Left cardiac atrium (tissue), 4 donors: Measurements from ENCODE around the gene SLC25A13. TPM values are rescaled to one million over a fixed set of nuclear protein-coding genes. Genes with fewer than 3 reads are reported as not detected.
A peak's percentile ranks its signal among the peaks of the same experiment; 100 is the strongest.
"Not testable (repeated sequence)": the region's sequence is repeated elsewhere in the genome, so short reads cannot be mapped to it uniquely, and the experiment has no call there.

Source experiments
- ATAC-seq, 2 donors: fragments of 200-7000 bp; cut with Tn5 transposase; one replicate each; pipeline ENCODE4 v1.9.1; 2020; ENCODE audit warnings: mild to moderate bottlenecking in 2 of 2, moderate library complexity in 2 of 2
- DNase-seq: peaks from one replicate; pipeline ENCODE4 v3.0.0-alpha.2; 2020
- intact Hi-C, 2 donors: fragments of 100-400 bp; cut with DNase I; formaldehyde crosslinking; loops; one replicate each; pipeline versions ENCODE4 v1.14.1 to v1.15.1; 2022 to 2023
- long read RNA-seq: library from polyadenylated mRNA; unstranded; transcript quantifications from one replicate; pipeline ENCODE4 v2.0.0, GENCODE V29; 2021
- total RNA-seq, 2 donors: library from RNA; stranded (reverse); fragmentation: NEBNext Ultra II Directional; extraction: Animal tissue kit (Norgen Biotek cat#: 25700); gene quantifications; one replicate each; pipeline ENCODE4 v1.2.1, GENCODE V29; 2021
- donor health status: DM: no; HTN: yes; CAD: no.
- donor health status: DM: no; HTN: yes; CAD: no; lungs with severe emphysema.
- donor health status: DM: yes; HTN: yes; CAD: no.
- donor health status: Dilated cardiomyopathy.

SLC25A13 gene, protein sequence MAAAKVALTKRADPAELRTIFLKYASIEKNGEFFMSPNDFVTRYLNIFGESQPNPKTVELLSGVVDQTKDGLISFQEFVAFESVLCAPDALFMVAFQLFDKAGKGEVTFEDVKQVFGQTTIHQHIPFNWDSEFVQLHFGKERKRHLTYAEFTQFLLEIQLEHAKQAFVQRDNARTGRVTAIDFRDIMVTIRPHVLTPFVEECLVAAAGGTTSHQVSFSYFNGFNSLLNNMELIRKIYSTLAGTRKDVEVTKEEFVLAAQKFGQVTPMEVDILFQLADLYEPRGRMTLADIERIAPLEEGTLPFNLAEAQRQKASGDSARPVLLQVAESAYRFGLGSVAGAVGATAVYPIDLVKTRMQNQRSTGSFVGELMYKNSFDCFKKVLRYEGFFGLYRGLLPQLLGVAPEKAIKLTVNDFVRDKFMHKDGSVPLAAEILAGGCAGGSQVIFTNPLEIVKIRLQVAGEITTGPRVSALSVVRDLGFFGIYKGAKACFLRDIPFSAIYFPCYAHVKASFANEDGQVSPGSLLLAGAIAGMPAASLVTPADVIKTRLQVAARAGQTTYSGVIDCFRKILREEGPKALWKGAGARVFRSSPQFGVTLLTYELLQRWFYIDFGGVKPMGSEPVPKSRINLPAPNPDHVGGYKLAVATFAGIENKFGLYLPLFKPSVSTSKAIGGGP
- 10 to 100 TPM; 14.6 to 20.4 TPM for total RNA-seq
- long read RNA-seq, transcript SLC25A13-201 (18 exons, 3,136 nt): major isoform, 7 of 13 reads
- long read RNA-seq, partial matches to known transcripts: 1 of 13 reads
- long read RNA-seq, other reads (novel, unspliced or antisense): 5 of 13 reads

DNA sequence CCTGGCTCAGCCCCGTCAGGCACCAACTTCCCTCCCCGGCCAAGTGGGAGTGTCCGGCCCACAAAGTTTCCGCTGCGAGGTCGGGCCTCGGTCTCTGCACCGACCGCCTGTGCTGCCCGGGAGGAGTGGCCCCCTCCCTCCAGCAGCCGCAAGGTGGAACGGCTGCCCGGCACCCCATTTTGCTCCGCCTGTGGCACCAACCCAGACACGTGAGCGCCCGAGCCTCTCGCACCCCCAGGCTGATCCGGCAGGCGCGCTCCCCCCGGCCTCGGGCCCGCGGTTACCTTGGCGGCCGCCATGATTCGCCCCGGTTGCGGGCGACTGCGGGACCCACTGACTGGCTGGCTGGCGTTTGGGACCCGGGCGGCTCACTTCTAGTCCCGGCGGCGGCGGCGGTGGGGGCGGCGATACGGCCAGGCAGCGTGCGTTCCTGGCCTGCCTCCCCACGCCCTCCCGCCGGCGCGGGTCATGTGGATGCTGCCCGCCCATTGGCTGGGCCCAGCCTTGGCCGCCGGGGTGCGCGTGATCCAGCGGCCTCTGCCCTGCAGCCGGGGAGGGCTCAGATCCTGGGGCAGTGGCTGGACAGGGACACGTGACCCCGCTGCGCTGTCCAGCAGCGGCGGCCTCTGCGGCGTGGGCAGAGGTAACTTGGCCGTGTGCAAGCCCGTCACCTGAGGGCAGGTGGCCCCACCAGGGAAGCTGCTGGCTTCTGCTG, at the start of gene SLC25A13:
Gene SLC25A13 (minus strand): TSS at position 441 of the 715 bp plus-strand sequence. CDS start 142 bp downstream, at position 299.
- ATAC-seq: peak; percentile 99
- DNase-seq: peak; percentile 94
- intact Hi-C loops: no loop called here

DNA sequence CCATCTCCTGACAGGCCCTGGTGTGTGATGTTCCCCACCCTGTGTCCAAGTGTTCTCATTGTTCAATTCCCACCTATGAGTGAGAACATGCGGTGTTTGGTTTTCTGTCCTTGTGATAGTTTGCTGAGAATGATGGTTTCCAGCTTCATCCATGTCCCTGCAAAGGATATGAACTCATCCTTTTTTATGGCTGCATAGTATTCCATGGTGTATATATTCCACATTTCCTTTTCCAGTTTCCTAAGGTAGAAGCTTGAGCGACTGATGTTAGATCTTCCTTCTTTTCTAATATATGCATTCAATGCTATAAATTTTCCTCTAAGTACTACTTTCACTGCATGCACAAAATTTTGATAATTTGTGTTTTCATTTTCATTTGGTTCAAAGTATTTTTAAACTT, 44.0 kb upstream of the SLC25A13 start:
- intact Hi-C loops, DNase-seq, ATAC-seq: not testable (repeated sequence)

DNA sequence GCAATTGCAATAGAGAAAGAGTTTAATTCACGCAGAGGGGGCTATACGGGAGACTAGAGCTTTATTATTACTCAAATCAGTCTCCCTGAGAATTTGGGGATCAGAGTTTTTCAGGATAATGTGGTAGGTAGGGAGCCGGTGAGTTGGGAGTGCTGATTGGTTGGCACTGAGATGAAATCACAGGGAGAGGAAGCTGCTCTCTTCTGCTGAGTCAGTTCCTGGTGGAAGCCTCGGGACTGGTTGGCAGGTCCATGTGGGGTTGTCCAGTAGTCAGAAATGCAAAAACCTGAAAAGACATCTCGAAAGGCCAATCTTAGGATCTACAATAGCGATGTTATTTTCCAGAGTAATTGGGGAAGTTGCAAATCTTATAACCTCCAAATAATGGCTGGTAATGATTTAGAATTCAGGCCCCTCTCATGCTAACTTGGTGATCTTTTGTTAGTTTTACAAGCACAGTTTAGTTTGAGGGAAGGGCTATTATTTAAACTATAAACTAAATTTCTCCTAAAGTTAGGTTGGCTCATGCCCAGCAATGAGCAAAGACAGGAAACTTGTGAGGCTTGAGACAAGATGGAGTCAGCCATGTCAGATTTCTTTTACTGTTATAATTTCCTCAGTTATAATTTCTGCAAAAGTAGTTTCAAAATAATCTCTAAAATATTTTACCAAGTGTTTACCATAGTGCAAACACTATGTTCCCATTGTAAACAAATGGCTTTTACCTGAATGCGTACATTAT, 39.4 kb upstream of the SLC25A13 start:
- no peak for ATAC-seq
- DNase-seq: no peak

DNA sequence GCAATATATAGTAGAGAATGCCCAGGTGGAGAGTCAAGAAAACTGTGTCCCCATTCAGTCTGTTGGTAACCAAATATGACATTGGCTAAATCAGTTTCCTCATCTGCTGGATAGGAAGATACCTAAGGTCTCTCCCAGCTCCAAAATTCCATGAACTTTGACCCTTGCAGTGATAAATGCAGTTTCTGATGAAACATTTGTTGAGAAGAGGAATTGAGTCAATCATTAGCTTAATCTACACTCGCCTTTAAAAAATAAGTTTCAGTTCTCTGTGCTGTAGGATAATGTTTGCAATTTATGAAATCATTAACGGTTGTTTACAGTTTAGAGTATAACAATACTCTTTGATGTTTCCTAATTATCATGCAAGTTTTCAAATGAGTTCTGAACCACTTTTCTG, 38.0 kb upstream of the SLC25A13 start:
- intact Hi-C loops: no loop called here
- no peak for ATAC-seq
- DNase-seq: no peak

More for the DNA sequence above, 39.4 kb upstream of the SLC25A13 start:
- intact Hi-C loops: no loop called here

DNA sequence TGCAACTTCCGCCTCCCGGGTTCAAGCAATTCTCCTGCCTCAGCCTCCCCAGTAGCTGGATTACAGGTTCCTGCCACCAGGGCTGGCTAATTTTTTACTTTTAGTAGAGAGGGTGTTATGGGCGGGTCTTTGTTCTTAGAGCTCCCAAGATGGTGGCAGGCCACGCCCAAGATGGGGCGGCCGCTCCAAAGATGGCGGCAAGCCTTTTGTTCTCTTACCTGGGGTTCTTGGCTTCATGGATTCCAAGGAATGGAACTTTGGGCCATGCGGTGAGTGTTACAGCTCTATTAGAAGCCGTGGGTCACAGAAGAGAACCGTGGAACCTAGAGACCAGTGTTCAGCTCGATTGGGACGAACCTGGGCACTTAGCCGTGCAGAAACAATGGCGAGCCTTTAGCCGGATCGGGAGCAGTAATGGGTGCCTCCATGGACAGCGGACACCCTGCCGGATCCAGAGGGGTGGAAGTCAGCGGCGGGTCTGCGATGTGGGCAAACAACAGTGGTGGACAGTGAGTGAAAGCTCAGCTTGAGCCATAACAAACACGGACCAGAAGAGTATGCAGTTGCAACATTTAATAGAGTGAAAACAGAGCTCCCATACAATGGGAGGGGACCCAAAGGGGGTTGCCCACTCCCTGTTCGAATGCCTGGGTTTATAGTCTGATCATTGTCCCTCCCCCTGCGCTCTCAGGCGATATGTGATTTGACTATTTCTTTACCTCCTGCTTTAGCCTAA, 36.5 kb upstream of the SLC25A13 start:
- ATAC-seq, intact Hi-C loops: not testable (repeated sequence)

DNA sequence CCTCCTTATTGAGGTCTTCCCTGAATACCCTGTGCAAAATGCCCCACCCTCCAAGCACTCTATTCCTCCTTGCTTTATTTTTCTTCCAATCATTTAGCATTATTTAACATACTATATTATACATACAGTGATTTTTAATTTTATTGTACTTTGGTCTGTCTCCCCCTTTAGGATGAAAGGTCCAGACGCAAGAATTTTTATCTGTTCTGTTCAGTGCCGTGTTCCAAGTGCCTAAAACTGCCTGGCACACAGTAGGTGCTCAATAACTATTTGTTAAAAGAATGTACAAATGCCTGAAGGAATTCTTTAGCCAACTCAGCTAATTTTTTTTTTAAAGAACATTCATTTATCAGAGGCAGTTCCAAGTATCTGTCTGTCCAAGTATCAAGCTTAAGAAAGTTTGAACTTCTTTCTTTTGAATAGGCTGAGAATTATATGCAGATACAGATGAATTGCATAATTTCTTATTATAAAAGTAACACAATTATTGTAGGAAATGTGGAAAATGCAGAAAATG, 34.1 kb upstream of the SLC25A13 start:
- DNase-seq: no peak
- intact Hi-C loops: no loop called here
- no peak for ATAC-seq

More for the DNA sequence above, 36.5 kb upstream of the SLC25A13 start:
- DNase-seq: not testable (repeated sequence)

DNA sequence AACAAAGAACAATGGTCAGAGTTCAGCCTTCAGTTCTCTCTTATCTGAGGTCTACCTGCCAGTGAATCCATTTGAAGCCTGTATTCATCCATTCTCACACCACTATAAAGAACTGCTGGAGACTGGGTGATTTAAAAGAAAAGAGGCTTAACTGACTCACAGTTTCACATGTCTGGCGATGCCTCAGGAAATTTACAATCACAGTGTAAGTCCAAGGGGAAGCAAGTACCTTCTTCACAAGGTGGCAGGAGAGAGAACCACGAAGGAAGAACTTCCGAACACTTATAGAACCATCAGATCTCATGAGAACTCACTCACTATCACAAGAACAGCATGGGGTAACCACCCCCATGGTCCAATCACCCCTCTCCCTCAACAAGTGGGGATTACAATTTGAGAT, 33.0 kb upstream of the SLC25A13 start:
- no peak for ATAC-seq

DNA sequence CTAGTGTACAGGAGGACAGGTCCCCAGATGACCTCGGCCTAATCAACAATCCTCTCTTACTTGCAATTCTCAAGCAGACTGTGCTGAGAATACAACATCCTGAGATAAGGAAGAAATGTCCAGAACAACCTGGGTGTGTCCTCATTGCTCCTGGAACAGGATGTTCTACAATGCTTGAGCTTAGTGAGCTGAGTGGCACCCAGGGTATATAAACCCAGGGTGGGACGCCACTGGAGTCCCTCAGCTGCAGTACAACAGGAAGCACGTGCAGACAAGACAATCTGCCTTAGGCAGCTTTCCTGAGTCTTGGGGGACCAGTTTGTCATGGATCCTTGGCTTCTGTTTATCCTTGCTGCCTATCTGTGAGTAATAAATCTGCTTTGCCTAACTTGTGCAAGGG, 27.7 kb upstream of the SLC25A13 start:
- ATAC-seq: peak in 1 of 2 donors; percentile 73
- intact Hi-C loops: no loop called here
- DNase-seq: peak; percentile 36

More for the DNA sequence above, 33.0 kb upstream of the SLC25A13 start:
- intact Hi-C loops: no loop called here
- no peak for DNase-seq

DNA sequence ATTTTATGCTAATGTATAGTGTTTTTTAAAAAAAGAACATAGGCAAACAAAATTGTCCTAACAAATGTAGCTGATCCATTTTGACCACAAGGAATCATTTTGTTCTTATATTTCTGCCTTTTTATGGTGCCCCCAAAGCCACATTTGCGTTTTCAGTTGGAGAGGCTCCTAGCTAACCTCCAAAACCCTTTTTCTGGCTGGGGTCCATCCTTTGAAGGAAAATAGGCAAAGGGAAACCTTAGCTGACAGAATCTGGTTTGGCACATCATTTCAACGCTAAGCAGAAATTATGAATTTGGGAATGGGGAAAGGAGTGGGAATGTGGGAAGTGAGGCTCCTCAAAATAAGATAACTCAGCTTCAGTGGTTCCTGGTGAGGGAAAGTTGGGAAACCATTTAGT, 25.6 kb upstream of the SLC25A13 start:
- intact Hi-C loops: no loop called here
- DNase-seq: no peak
- ATAC-seq: no peak

DNA sequence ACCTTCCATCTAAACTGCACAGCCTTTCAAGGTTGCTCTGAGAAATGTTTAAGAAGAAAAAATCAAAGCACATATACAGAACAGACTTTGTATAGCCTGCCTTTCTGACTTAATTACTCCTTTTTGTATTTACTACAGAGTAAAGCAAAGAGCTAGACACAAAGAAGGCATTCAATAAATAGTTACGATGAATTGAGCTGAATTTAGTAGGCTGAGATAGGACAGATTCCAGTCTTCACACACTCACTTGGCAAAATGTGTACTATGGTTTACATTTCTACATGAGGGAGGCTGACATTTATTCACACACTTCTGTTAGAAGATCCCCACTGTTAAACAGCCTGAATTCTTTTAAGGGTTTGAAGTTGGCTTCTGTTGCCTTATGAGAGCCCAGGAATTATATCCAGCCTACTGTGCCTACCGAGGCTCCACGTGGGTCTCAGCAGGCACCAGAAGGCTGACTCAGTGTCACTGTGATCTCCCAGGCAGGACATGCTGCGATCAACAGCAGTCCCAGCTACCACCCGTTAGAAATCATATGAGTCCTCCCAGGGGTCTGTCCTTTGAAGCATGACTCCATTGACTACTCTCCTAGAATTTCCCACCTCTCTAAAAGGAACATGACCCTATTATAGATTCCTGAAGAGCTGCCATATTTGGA, 24.5 kb upstream of the SLC25A13 start:
- ATAC-seq: no peak
- intact Hi-C loops: no loop called here
- no peak for DNase-seq

DNA sequence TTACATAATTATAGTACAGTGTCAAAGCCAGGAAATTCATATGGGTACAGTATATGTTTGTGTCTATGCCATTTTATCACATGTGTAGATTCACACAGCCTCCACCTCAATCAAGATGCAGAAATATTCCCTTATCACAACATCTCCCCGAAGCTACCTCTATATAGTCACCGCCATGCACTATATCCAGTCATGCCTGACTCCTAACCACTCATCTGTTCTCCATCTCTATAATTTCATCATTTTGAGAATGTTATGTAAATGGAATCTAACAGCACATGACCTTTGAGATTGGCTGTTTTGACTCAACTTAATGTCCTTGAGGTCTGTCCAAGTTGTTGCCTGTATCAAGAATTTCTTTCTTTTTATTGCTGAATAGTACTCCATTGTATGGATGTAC, 22.3 kb upstream of the SLC25A13 start:
- intact Hi-C loops: no loop called here
- ATAC-seq: no peak

DNA sequence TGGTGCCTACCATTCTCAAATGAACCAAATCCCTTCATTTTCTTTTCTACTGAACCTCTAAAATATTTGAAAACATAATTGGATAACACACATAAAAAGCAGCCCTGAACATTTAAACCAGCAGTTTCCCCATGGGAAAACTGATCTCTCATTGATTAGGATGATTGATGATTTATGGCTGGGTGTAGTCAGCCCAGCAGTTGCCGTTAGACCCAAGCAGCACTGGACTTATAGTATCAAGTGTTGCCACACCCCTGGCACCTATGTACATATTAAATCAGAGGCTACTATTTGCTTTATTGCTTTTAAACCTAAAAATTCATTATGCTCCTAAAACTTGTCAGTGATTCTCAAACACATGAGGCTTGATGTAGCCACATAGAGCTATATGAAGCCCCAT, 20.2 kb upstream of the SLC25A13 start:
- intact Hi-C loops: no loop called here
- DNase-seq (no peak), ATAC-seq (no peak)

More for the DNA sequence above, 22.3 kb upstream of the SLC25A13 start:
- DNase-seq: no peak

DNA sequence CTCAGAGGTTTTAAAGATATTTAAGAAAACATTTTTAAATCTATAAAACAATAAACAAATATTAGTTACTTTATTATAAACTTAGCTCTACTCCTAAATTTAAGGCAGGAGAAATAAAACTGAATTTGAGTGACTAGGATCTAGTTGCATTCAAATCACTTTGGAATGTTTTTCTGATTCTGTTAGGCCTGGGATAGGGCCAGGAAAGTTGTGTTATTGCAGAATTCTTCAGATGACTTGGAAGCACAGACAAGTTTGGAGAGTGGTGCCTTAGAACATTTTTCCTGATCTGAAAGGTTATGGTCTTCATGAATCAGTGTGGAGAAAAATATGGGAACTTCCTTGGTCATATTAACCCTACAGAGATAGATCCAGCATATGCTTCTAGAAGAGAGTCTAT, 15.6 kb upstream of the SLC25A13 start:
- DNase-seq (no peak), ATAC-seq (peak in 1 of 2 donors; percentile 47)
- intact Hi-C loops: no loop called here

DNA sequence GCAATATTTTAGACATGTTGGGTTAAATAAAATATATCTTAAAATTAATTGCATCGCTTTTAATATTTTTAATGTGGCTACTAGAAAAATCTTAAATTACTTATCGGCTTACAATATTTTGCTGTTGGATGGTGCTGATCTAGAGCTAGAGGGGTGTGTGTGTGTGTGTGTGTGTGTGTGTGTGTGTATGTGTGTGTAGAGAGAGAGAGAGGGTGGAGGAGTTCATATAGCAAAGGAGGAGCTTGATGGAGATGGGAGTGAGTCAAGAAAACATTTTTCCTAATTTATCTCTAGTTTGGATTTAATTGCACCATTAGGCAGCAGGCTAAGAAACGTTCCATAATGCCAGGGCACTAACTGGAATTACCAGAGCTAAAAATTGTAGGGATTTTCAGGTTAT, 10.4 kb upstream of the SLC25A13 start:
- intact Hi-C loops: no loop called here
- DNase-seq: no peak
- ATAC-seq: no peak

DNA sequence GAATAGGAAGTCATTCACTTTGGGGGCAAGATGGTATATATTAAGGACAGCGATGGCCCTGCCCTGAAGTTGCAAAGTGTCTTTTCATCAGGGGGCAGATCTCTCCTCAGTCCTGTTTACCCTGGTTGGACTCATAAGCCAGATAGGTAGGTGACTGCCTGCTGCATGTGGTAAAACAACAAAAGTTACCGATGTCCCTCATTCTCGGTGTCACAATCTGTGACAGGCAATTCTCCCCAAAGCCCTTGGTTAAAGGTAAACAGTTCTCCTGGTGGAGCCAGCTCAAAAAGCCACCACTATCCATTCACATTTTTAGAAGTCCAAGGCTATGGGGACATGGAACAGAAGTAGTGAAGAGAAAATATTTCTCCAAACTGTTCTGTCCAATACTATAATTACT, 9.9 kb upstream of the SLC25A13 start:
- ATAC-seq (no peak), DNase-seq (no peak)
- intact Hi-C loops: no loop called here

DNA sequence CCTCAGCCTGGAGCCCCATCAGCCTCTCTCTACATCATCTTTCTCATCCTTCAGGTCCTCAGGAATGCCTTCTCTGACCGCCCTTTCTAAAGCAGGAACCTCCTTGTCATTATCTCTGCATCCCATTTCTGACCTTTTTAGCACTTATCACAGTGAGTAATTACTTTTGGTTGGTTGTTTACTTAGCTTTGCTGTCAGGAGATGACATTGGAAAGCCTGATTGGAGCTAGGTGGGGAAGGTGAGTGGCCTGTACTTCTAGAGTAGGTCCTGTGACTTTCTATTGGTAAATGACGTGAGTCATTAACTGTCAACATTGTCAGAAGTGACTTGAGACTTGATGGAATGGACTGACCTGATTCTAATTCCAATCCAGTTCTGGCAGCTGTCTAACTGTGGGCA, 9.3 kb upstream of the SLC25A13 start:
- no peak for DNase-seq
- intact Hi-C loops: no loop called here
- ATAC-seq: no peak

DNA sequence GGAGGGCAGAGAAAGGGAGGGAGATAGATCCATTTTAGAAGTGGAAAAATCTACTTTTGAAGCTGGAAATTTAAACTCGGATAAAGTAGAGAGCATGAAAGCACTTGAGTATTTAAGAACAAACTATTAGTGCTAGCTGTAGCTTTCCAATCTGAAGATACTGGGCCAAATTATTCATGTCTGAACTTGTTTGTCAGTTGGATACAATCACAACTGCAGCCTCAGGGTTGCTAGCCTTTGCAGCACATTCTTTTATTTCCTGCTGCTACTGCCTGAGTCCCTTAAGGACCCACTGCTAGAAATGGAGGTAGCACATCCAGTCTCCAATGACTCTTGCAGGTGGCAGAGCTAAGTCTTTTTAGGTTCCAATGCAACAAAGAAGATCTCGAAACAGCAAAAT, 8.3 kb upstream of the SLC25A13 start:
- DNase-seq: no peak
- intact Hi-C loops: no loop called here
- ATAC-seq: no peak

DNA sequence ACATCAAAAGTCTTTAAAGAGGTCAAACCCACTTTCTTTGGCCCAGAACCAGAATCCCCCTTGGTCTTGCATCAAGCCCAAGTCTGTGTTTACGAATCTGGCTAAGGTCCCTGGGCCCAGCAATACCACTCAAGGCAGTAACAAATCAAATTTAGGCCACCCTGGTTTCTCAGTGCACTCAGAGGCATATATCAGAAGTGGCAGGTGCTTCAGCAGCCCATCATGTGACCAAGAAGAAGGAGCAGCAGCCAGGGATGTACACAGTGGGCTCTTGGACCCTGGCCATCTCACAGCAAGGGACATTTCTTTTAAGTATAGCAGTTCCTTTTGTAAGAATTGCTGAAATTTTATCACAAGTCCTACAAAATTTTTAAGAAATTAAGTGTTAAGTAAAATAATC, 7.3 kb upstream of the SLC25A13 start:
- intact Hi-C loops: no loop called here
- DNase-seq: no peak
- no peak for ATAC-seq
